NCI-H187 (cell line): ENCODE measurements around the gene PPP6R2.

Source experiments
- DNase-seq, 2 experiments: peaks; one replicate each; lab custom pipeline; 2025; lab: John Stamatoyannopoulos, UW

Gene PPP6R2

GRCh38 chr22:50435291-50436014, 92.3 kb downstream of the PPP6R2 start:
- DNase-seq: no peak

GRCh38 chr22:50436015-50436830, 93.1 kb downstream of the PPP6R2 start:
- DNase-seq: no peak

- no peak for DNase-seq
Measured at GRCh38 chr22:50436841-50437341, 93.8 kb downstream of the PPP6R2 start.

DNA sequence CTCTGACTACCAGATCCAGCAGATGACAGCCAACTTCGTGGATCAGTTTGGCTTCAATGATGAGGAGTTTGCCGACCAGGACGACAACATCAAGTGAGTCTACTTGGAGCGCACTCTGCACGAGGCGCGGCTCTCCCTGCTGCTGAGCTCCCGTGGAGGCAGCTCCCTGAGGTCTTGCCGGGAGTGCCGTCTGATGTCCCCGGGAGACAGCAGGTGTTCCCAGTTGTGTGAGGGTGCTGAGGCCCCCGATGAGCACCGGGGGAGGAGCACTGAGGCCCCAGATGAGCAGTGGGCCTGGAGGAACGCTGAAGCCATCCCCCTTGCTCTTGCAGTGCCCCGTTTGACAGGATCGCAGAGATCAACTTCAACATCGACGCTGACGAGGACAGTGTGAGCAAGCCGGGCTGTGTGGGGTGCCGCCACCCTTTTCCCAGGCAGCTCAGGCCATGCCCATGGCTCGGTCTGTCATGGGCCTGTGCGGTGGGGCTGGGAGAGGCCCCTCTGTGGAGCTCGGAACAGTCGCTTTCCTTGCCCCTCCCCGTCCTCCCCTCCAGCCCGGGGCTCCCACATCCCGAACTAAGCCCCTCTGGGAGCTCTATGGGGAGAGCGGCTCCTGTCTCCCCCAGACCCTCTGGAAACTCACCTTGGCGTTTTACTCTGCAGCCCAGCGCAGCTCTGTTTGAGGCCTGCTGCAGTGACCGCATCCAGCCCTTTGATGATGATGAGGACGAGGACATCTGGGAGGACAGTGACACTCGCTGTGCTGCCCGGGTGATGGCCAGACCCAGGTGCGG, 94.6 kb downstream of the PPP6R2 start:
- DNase-seq: no peak

DNA sequence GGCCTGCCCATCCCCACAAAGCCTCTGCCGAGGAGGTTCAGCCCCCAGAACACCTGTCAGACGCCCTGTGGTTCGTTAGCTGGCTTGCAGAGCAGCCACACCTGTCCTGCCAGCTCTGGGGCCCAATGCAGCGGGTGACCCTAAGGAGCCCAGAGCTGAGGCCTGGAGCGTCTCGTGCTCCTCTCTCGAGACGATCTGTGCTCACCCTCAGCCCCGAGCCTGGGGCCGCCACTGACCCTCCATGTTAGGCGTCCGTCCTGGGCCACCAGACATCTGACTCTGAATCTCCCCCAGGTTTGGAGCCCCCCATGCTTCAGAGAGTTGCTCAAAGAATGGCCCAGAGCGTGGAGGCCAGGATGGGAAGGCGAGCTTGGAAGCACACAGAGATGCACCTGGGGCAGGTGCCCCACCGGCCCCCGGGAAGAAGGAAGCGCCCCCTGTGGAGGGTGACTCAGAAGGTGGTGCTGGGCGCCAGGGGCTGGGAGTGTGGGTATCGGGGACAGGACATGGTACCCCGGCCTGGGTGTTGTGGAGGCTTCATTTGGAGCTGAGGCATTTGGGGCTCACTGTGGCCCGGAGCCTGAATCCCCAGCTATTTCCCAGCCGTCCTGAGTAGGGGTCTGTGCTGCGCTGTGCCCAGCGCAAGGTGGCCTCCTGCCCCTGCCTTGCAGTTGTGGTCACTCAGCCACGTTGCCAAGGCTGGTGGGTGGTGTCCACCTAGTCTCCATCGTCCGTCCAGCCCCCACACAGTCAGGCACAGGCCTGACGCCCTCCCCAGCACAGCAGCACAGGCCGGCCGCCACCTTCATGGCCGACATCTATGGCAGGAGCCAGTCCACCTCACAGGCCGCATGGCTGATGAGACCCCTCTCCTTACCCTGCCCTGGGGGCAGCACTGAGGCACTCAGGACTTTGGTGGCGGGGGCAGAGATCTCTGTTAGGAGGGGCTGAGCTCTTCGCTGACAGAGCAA, 95.5 kb downstream of the PPP6R2 start:
- no peak for DNase-seq

- DNase-seq: no peak
Measured at GRCh38 chr22:50439314-50439870, 96.3 kb downstream of the PPP6R2 start.

DNA sequence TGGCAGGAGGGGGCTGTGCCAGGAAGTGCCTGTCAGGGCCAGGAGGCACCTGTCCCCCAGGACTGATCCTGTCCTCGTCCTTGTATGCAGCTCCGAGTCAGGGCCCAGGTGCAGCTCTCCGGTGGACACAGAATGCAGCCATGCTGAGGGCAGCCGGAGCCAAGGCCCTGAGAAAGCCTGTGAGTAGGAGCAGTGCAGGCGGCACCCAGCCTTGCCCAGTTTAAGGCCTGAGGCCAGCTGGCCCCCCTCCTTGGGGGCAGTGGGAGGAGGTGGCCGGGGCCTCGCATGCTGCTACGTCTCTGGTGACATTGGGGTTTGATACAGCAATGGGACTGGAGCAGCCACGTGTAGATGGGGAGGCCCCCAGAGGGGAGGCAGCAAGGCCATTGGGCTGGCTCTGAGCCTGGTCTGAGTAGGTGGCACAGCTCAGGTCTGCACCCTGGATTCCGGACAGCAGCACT, 96.8 kb downstream of the PPP6R2 start:
- no peak for DNase-seq

DNA sequence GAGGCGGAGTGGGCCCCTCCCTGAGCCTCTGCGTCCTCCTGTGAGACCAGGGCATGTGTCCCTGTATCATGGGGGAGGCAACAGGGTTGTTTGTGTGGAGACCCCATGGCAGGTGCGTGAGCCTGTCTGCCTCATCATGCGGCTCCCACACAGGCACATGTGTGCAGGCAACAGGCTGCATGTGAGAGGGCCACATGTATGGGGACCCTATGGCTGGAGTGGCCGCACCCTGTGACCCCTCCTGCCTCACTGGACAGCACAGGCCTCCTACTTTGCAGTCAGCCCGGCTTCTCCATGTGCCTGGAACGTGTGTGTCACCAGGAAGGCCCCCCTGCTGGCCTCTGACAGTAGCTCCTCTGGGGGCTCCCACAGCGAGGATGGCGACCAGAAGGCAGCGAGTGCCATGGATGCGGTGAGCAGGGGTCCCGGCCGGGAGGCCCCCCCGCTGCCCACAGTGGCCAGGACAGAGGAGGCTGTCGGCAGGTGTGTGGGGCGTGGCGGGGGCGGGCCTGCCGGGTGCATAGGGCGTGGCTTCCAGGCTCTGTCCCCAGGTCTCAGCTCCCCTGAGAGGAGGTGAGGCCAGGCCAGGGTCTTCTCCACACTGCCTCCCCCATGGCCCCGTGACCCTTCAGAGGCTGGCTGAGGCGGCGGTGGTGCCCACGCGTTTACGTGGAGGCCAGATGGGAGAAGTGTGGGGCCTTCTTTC, 97.6 kb downstream of the PPP6R2 start:
- no peak for DNase-seq

GRCh38 chr22:50441428-50441993, 98.4 kb downstream of the PPP6R2 start:
- no peak for DNase-seq

DNA sequence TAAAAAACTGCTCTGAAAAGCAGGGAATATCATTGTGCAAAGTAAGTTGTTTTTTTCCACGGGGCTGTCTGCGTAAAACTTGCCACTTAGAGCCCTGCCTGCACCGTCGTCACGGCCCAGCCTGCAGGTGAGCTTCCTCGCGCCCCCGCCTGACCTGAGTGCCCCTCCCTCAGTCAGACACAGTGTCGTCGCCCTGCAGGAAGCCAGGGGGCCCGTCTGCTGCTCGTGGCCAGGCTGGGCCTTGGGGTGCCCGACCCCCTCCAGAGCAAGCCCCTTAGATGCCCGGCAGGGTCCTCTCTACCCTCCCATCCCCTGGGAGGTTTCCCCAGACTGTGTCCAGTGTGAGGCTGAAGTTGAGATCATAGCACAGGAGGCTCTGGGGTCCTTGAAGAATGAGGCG, 100.1 kb downstream of the PPP6R2 start:
- no peak for DNase-seq

GRCh38 chr22:50443801-50444625, 100.9 kb downstream of the PPP6R2 start:
- DNase-seq: no peak

DNA sequence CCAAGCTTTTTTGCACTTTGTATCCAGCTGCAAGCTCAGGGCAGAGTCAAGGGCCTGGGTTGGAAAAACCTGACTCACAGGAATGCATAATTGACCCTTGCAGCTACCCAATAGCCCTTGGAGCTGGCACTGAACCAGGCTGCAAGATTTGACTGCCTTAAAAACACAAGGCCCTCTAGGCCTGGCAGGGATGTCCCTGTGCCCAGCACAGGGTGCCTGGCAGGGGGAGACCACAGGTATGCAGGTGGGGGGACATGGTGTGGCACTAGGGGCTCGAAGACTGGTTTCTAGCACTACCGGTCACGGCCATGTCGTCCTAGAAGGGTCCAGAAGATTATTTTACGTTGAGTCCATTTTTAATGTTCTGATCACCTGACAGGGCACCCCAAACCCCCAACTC, 101.5 kb downstream of the PPP6R2 start:
- DNase-seq: no peak

- DNase-seq: no peak
Measured at GRCh38 chr22:50445071-50445879, 102.1 kb downstream of the PPP6R2 start.

- DNase-seq: no peak
Measured at GRCh38 chr22:50445880-50446707, 103.0 kb downstream of the PPP6R2 start.

- DNase-seq: no peak
Measured at GRCh38 chr22:50446708-50447575, 103.8 kb downstream of the PPP6R2 start.
